Breast epithelium (tissue), 4 donors: ENCODE data around the gene HADH. TPM values are rescaled to one million over a fixed set of nuclear protein-coding genes. Genes with fewer than 3 reads are reported as not detected.

ENCODE experiments used
- DNase-seq, 2 donors: peaks; one replicate each; pipeline ENCODE4 v3.0.0-alpha.2; 2019; ENCODE audit warnings: low spot score in 2 of 2
- H3K27ac ChIP-seq, 2 donors: fragments of 200-600 bp; sonication (generic) in 1 of 2; one replicate each; pipeline ENCODE4 v1.5.1; 2016 to 2019; ENCODE audit warnings: mild to moderate bottlenecking in 1 of 2
- H3K27me3 ChIP-seq, 2 donors: fragments of 200-600 bp; sonication (generic) in 1 of 2; one replicate each; pipeline versions ENCODE4 v1.5.1 to v1.6.0; 2017 to 2019; ENCODE audit warnings: control low read depth in 1 of 2, mild to moderate bottlenecking in 1 of 2
- H3K36me3 ChIP-seq: fragments of 200-600 bp; one replicate; pipeline ENCODE4 v1.5.1; 2019
- H3K4me1 ChIP-seq, 2 donors: fragments of 200-600 bp; sonication (generic); one replicate each; pipeline ENCODE4 v1.5.1; 2016 to 2019; ENCODE audit warnings: control low read depth in 1 of 2
- H3K4me3 ChIP-seq, 3 donors: fragments of 200-600 bp; sonication (generic); 1 replicate in 2 of 3; 2 replicates in 1 of 3; pipeline ENCODE4 v1.5.1; 2016 to 2019; ENCODE audit warnings: mild to moderate bottlenecking in 3 of 3, moderate library complexity in 2 of 3
- H3K9me3 ChIP-seq, 2 donors: fragments of 200-600 bp; sonication (generic) in 1 of 2; one replicate each; pipeline ENCODE4 v1.5.1; 2016 to 2019; ENCODE audit warnings: control low read depth in 1 of 2
- POLR2A ChIP-seq: fragments of 450-650 bp; IDR thresholded peaks from one replicate; pipeline ENCODE4 v1.6.1; 2016; ENCODE audit warnings: antibody characterized with exemption, mild to moderate bottlenecking, moderate library complexity
- POLR2AphosphoS5 ChIP-seq, 3 donors: sonication (generic); formaldehyde crosslinking; IDR thresholded peaks; one replicate each; pipeline ENCODE4 v1.6.1; 2017; ENCODE audit warnings: antibody characterized with exemption in 3 of 3
- intact Hi-C: fragments of 100-400 bp; cut with DNase I; formaldehyde crosslinking; loops from one replicate; pipeline ENCODE4 v1.15.1; 2023; ENCODE audit warnings: low total_unique reads
- total RNA-seq, 3 donors: library from RNA; depleted of rRNA; stranded (reverse); fragments of >200 nt; gene quantifications; one replicate each; pipeline ENCODE4 v1.1.0, GENCODE V29; 2016
- TF ChIP-seq, protein P1 (sequence below), 3 donors: fragments of 450-650 bp; IDR thresholded peaks; one replicate each; pipeline ENCODE4 v1.5.1; 2016 to 2017; ENCODE audit warnings: antibody characterized with exemption in 3 of 3, mild to moderate bottlenecking in 3 of 3, moderate library complexity in 3 of 3

HADH gene
- total RNA-seq, 3 donors from 2014 or later, result 48.8 to 152 (median 77.7) TPM

DNA sequence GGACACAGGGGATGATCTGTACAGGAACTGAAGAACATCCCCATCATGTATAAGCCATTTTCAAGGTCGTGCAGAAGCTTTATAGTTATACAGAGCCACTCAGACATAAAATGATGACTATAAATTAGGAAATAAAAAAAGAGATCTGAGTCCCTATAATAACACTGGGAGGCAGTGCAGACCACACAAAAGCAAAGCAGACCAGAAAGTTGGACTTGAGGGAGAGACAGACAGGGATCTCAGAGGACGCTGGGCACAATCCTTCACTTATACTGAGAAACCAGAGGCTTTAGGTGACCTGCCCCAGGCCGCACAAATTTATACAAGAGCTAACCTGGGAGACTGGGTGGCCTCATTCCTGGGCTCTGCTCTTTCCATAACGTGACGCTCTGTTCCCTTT is 70.5 kb downstream of the HADH start:
- TF ChIP-seq POLR2AphosphoS5 (IDR thresholded peaks at IDR 0.05), result no peak
- TF ChIP-seq, protein P1, sequence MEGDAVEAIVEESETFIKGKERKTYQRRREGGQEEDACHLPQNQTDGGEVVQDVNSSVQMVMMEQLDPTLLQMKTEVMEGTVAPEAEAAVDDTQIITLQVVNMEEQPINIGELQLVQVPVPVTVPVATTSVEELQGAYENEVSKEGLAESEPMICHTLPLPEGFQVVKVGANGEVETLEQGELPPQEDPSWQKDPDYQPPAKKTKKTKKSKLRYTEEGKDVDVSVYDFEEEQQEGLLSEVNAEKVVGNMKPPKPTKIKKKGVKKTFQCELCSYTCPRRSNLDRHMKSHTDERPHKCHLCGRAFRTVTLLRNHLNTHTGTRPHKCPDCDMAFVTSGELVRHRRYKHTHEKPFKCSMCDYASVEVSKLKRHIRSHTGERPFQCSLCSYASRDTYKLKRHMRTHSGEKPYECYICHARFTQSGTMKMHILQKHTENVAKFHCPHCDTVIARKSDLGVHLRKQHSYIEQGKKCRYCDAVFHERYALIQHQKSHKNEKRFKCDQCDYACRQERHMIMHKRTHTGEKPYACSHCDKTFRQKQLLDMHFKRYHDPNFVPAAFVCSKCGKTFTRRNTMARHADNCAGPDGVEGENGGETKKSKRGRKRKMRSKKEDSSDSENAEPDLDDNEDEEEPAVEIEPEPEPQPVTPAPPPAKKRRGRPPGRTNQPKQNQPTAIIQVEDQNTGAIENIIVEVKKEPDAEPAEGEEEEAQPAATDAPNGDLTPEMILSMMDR (IDR thresholded peaks at IDR 0.05), result peak in 2 of 3 donors; percentile 15 to 16
- Histone ChIP-seq H3K4me1 (no peaks in the 10 kb centered on the region), H3K9me3 (no peaks in the 10 kb centered on the region), H3K27me3 (no peaks in the 10 kb centered on the region), H3K4me3 (no peak overlapping the region), H3K27ac (no peak overlapping the region), H3K36me3 (no peaks in the 10 kb centered on the region)
- intact Hi-C loops, result no loop called here
- no peak for DNase-seq

DNA sequence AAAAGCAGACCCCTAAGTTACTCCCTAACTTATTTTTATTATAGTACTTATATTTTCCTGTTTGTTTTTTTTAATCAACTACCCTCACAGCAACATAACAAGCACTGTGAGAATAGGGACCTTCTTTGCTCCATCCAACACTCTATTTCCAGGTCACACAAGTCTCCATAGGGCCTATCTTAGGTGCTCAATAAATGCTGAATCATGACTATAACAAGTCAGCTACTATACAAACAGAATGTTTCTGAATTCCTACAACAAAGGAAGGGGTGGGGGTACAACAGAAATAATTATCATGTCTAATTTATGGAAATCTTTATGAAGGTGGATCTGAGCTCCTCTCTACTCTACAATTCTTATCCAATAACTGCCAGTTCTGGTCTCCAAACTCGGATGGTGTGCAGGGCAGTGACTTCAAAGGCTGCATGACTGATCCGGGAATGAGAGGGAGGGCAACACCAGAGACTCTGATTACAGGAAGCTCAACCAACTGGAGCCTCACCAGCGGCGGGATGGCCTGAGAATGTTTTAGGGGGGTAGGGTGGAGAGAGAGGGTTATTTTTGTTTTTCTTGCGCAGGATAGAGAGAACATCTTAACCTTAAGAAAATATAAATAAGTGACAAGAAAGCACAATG is 71.1 kb downstream of the HADH start:
- H3K9me3 ChIP-seq, result no peaks in the 10 kb centered on the region
- H3K36me3 ChIP-seq, result no peaks in the 10 kb centered on the region
- no peak overlapping the region for H3K27ac ChIP-seq
- no peak overlapping the region for H3K4me3 ChIP-seq
- intact Hi-C loops, result no loop called here
- H3K27me3 ChIP-seq, result no peaks in the 10 kb centered on the region
- TF ChIP-seq, protein P1 (IDR thresholded peaks at IDR 0.05), result no peak
- TF ChIP-seq POLR2AphosphoS5 (IDR thresholded peaks at IDR 0.05) (no peak), POLR2A (no peak)
- H3K4me1 ChIP-seq, result no peaks in the 10 kb centered on the region
- no peak for DNase-seq

GRCh38 chr4:108068442-108068841 is 78.8 kb downstream of the HADH start:
- H3K4me1 ChIP-seq, result no peaks in the 10 kb centered on the region
- H3K27ac ChIP-seq, result no peak overlapping the region
- no peaks in the 10 kb centered on the region for H3K27me3 ChIP-seq
- DNase-seq, result no peak
- no peaks in the 10 kb centered on the region for H3K9me3 ChIP-seq
- intact Hi-C loops, result no loop called here
- H3K4me3 ChIP-seq, result no peak overlapping the region
- H3K36me3 ChIP-seq, result no peaks in the 10 kb centered on the region
- TF ChIP-seq, protein P1 (IDR thresholded peaks at IDR 0.05), result no peak
- TF ChIP-seq POLR2AphosphoS5 (IDR thresholded peaks at IDR 0.05), result no peak
- TF ChIP-seq POLR2A, result no peak

GRCh38 chr4:108070775-108071174 is 81.1 kb downstream of the HADH start:
- Histone ChIP-seq H3K9me3 (no peaks in the 10 kb centered on the region), H3K27ac (no peak overlapping the region), H3K36me3 (no peaks in the 10 kb centered on the region), H3K4me1 (no peaks in the 10 kb centered on the region), H3K4me3 (no peak overlapping the region), H3K27me3 (no peaks in the 10 kb centered on the region)
- intact Hi-C loops, result no loop called here
- DNase-seq, result no peak
- TF ChIP-seq, protein P1 (IDR thresholded peaks at IDR 0.05), result no peak
- TF ChIP-seq POLR2A, result no peak
- TF ChIP-seq POLR2AphosphoS5 (IDR thresholded peaks at IDR 0.05), result no peak

DNA sequence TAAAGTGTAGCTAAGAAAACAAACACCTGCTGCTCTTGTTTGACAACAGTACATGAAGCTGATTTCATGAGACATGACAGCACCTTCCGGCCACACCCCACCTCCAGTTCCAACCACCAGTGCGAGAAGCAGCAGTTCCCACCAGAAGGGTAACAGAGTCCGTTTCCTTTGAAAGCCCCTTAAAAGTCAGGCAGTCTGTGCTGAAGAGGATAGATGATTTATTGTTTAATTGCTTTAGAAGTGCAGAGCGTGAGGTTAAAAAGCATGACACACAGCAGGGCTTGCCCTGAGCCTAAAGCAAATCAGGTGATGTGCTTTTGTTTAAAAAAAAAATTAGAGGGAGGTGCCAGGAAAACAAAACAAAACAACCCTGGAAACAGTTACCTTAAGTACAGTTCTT is 82.6 kb downstream of the HADH start:
- Histone ChIP-seq H3K27me3 (no peaks in the 10 kb centered on the region), H3K27ac (no peak overlapping the region), H3K36me3 (no peaks in the 10 kb centered on the region), H3K9me3 (no peaks in the 10 kb centered on the region), H3K4me1 (no peaks in the 10 kb centered on the region), H3K4me3 (no peak overlapping the region)
- intact Hi-C loops, result no loop called here
- no peak for DNase-seq
- TF ChIP-seq, protein P1 (IDR thresholded peaks at IDR 0.05), result no peak
- no peak for TF ChIP-seq POLR2AphosphoS5 (IDR thresholded peaks at IDR 0.05)
- TF ChIP-seq POLR2A, result no peak
